ENCODE results near the gene LGALSL.

DNA sequence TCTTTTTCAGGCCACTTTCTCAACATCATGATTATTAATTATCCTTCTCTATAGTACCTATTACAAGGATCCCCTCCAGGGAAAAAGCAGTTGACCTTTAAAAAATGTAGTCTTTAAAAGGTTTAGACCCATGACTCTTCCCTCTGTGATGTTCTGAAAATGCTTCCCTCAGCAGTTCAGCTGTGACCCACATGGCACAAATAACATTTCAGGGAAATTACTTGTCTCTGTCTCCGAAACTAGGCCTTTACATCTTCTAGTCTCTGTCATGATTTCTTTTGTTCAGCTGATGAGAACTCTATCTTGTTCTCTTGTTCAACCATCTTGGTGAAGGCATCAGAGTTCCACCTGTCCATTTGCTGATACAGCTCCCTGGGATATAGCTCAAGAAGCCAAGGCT is 28.3 kb downstream of the LGALSL start:
- TF ChIP-seq EP300 (IDR thresholded peaks at IDR 0.05) = no peak
- TF ChIP-seq, protein P1, sequence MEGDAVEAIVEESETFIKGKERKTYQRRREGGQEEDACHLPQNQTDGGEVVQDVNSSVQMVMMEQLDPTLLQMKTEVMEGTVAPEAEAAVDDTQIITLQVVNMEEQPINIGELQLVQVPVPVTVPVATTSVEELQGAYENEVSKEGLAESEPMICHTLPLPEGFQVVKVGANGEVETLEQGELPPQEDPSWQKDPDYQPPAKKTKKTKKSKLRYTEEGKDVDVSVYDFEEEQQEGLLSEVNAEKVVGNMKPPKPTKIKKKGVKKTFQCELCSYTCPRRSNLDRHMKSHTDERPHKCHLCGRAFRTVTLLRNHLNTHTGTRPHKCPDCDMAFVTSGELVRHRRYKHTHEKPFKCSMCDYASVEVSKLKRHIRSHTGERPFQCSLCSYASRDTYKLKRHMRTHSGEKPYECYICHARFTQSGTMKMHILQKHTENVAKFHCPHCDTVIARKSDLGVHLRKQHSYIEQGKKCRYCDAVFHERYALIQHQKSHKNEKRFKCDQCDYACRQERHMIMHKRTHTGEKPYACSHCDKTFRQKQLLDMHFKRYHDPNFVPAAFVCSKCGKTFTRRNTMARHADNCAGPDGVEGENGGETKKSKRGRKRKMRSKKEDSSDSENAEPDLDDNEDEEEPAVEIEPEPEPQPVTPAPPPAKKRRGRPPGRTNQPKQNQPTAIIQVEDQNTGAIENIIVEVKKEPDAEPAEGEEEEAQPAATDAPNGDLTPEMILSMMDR (IDR thresholded peaks at IDR 0.05) = no peak
- no peak for TF ChIP-seq POLR2A (IDR thresholded peaks at IDR 0.05)

Data from stomach (tissue), 4 donors.